DND-41 (cell line): ENCODE data around the gene PADI2.

ENCODE experiments used
- ATAC-seq: fragments of 200-7000 bp; cut with Tn5 transposase; 3 replicates; pipeline ENCODE4 v1.9.1; 2021; ENCODE audit warnings: low read depth; ENCODE audit not compliant: insufficient read depth
- DNase-seq: peaks from one replicate; pipeline ENCODE4 v3.0.0-alpha.2; 2020
- H2AFZ ChIP-seq: 2 replicates; pipeline ENCODE4 v1.6.0; 2012; ENCODE audit warnings: low read depth, low read length
- H3K27ac ChIP-seq: 2 replicates; pipeline ENCODE4 v1.5.1; 2012; ENCODE audit warnings: low read length, inconsistent platforms
- H3K27me3 ChIP-seq: fragments of 200-600 bp; sonication (generic); 2 replicates; pipeline ENCODE4 v1.6.0; 2012; ENCODE audit warnings: low read length, mild to moderate bottlenecking, inconsistent platforms; ENCODE audit not compliant: insufficient read depth, poor library complexity
- H3K36me3 ChIP-seq: 2 replicates; pipeline ENCODE4 v1.5.1; 2012; ENCODE audit warnings: low read length, inconsistent platforms; ENCODE audit not compliant: insufficient read depth
- H3K4me1 ChIP-seq: 2 replicates; pipeline ENCODE4 v1.5.1; 2012; ENCODE audit warnings: mild to moderate bottlenecking, low read length; ENCODE audit not compliant: insufficient read depth
- H3K4me2 ChIP-seq: 2 replicates; pipeline ENCODE4 v1.6.0; 2012; ENCODE audit warnings: mild to moderate bottlenecking, moderate library complexity, low read length, inconsistent platforms; ENCODE audit not compliant: insufficient read depth
- H3K4me3 ChIP-seq, 2 experiments: fragments of 200-600 bp in 1 of 2; shearing (Covaris generic) in 1 of 2; 2 replicates each; pipeline ENCODE4 v1.5.1; 2012 to 2016; ENCODE audit warnings: inconsistent platforms in 2 of 2, low read length in 2 of 2, mild to moderate bottlenecking in 2 of 2, low read depth in 1 of 2, moderate library complexity in 1 of 2
- H3K79me2 ChIP-seq: 2 replicates; pipeline ENCODE4 v1.6.0; 2012; ENCODE audit warnings: low read length, inconsistent platforms; ENCODE audit not compliant: insufficient read depth
- H3K9ac ChIP-seq: 2 replicates; pipeline ENCODE4 v1.6.0; 2012; ENCODE audit warnings: low read depth, mild to moderate bottlenecking, inconsistent platforms, low read length, moderate library complexity
- H3K9me3 ChIP-seq: 2 replicates; pipeline ENCODE4 v1.5.1; 2012; ENCODE audit warnings: low read length, moderate library complexity, mild to moderate bottlenecking, inconsistent platforms; ENCODE audit not compliant: insufficient read depth, severe bottlenecking
- H4K20me1 ChIP-seq: 2 replicates; pipeline ENCODE4 v1.6.0; 2012; ENCODE audit warnings: low read length; ENCODE audit not compliant: insufficient read depth
- CTCF ChIP-seq: IDR thresholded peaks from 2 replicates; pipeline ENCODE4 v1.5.1; 2012; ENCODE audit warnings: borderline replicate concordance, low read length, moderate library complexity, mild to moderate bottlenecking; ENCODE audit not compliant: poor library complexity, severe bottlenecking; ENCODE audit errors: extremely low read depth
- EZH2 ChIP-seq: IDR thresholded peaks from 3 replicates; pipeline ENCODE4 v1.6.1; 2012; ENCODE audit warnings: borderline replicate concordance, low read depth, mild to moderate bottlenecking, moderate library complexity, low read length, inconsistent platforms; ENCODE audit not compliant: severe bottlenecking

Gene PADI2

GRCh38 chr1:17120481-17120877, 1.2 kb upstream of the PADI2 start:
- no peaks in the 10 kb centered on the region for H3K36me3 ChIP-seq
- no peak overlapping the region for H3K4me3 ChIP-seq
- no peak for DNase-seq
- H2AFZ ChIP-seq: no peak overlapping the region
- H3K27me3 ChIP-seq: peaks cover 21% of the 10 kb centered on the region
- TF ChIP-seq EZH2 (no peak), CTCF (no peak)
- H3K27ac ChIP-seq: no peak overlapping the region
- H3K4me1 ChIP-seq: no peaks in the 10 kb centered on the region
- no peaks in the 10 kb centered on the region for H3K9me3 ChIP-seq
- no peak overlapping the region for H3K9ac ChIP-seq
- ATAC-seq: no peak
- H4K20me1 ChIP-seq: no peaks in the 10 kb centered on the region
- H3K79me2 ChIP-seq: no peaks in the 10 kb centered on the region
- H3K4me2 ChIP-seq: no peak overlapping the region

GRCh38 chr1:17119773-17120480, 676 bp upstream of the PADI2 start:
- Histone ChIP-seq H3K79me2 (no peaks in the 10 kb centered on the region), H3K27ac (no peak overlapping the region), H4K20me1 (no peaks in the 10 kb centered on the region), H3K36me3 (no peaks in the 10 kb centered on the region), H3K4me2 (no peak overlapping the region), H2AFZ (no peak overlapping the region), H3K4me1 (no peaks in the 10 kb centered on the region), H3K4me3 (no peak overlapping the region), H3K27me3 (peaks cover 24% of the 10 kb centered on the region), H3K9me3 (no peaks in the 10 kb centered on the region), H3K9ac (no peak overlapping the region)
- TF ChIP-seq CTCF (no peak), EZH2 (no peak)
- no peak for ATAC-seq
- DNase-seq: no peak

GRCh38 chr1:17118706-17119075, 560 bp downstream of the PADI2 start:
- H2AFZ ChIP-seq: no peak overlapping the region
- no peak for TF ChIP-seq CTCF
- no peak for TF ChIP-seq EZH2
- H3K4me1 ChIP-seq: no peaks in the 10 kb centered on the region
- no peaks in the 10 kb centered on the region for H3K36me3 ChIP-seq
- no peak overlapping the region for H3K4me3 ChIP-seq
- DNase-seq (no peak), ATAC-seq (no peak)
- H3K9me3 ChIP-seq: no peaks in the 10 kb centered on the region
- no peak overlapping the region for H3K4me2 ChIP-seq
- H4K20me1 ChIP-seq: no peaks in the 10 kb centered on the region
- no peak overlapping the region for H3K9ac ChIP-seq
- H3K27me3 ChIP-seq: peaks cover 24% of the 10 kb centered on the region
- no peak overlapping the region for H3K27ac ChIP-seq
- H3K79me2 ChIP-seq: no peaks in the 10 kb centered on the region
